Testis (tissue), 2 donors: ENCODE data around the gene SHBG.

Experiments used
- POLR2A ChIP-seq: fragments of 450-650 bp; IDR thresholded peaks from one replicate; pipeline ENCODE4 v1.6.1; 2017; ENCODE audit warnings: antibody characterized with exemption, mild to moderate bottlenecking, moderate library complexity
- TF ChIP-seq, protein P1 (sequence below), 3 experiments: fragments of 450-650 bp in 2 of 3; fragments of 200-600 bp in 1 of 3; sonication (generic) in 1 of 3; IDR thresholded peaks; one replicate each; pipeline ENCODE4 v1.5.1; 2016 to 2019; ENCODE audit warnings: antibody characterized with exemption in 3 of 3, mild to moderate bottlenecking in 2 of 3, moderate library complexity in 1 of 3

DNA sequence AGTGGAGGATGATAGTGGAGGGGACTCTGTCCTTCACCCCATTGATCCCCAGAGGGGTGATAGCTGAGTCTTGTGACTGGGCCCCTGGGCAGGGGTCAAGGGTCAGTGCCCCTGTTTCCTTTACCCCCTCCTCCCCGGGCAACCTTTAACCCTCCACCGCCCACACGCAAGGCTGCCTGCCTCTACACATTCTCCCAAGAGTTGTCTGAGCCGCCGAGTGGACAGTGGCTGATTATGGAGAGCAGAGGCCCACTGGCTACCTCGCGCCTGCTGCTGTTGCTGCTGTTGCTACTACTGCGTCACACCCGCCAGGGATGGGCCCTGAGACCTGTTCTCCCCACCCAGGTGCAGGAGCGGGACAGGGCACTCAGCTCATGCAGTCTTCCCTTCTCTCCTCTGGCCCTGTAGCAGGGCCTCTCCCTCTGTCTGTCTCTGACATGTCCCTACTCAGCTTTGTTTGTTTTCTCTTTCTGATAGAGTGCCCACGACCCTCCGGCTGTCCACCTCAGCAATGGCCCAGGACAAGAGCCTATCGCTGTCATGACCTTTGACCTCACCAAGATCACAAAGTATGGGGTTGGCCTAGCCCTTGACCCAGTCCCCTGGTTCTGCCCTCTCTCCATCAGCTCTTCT, at the start of gene SHBG:
- no peak for TF ChIP-seq POLR2A
- TF ChIP-seq, protein P1, sequence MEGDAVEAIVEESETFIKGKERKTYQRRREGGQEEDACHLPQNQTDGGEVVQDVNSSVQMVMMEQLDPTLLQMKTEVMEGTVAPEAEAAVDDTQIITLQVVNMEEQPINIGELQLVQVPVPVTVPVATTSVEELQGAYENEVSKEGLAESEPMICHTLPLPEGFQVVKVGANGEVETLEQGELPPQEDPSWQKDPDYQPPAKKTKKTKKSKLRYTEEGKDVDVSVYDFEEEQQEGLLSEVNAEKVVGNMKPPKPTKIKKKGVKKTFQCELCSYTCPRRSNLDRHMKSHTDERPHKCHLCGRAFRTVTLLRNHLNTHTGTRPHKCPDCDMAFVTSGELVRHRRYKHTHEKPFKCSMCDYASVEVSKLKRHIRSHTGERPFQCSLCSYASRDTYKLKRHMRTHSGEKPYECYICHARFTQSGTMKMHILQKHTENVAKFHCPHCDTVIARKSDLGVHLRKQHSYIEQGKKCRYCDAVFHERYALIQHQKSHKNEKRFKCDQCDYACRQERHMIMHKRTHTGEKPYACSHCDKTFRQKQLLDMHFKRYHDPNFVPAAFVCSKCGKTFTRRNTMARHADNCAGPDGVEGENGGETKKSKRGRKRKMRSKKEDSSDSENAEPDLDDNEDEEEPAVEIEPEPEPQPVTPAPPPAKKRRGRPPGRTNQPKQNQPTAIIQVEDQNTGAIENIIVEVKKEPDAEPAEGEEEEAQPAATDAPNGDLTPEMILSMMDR (IDR thresholded peaks at IDR 0.05): no peak
